ENCODE results near the gene DPYSL4. TPM values are rescaled to one million over a fixed set of nuclear protein-coding genes. Genes with fewer than 3 reads are reported as not detected.

Gene DPYSL4
- total RNA-seq, 4 donors from 2014 or later, result 1.1 to 1.3 TPM; not detected in 2

DNA sequence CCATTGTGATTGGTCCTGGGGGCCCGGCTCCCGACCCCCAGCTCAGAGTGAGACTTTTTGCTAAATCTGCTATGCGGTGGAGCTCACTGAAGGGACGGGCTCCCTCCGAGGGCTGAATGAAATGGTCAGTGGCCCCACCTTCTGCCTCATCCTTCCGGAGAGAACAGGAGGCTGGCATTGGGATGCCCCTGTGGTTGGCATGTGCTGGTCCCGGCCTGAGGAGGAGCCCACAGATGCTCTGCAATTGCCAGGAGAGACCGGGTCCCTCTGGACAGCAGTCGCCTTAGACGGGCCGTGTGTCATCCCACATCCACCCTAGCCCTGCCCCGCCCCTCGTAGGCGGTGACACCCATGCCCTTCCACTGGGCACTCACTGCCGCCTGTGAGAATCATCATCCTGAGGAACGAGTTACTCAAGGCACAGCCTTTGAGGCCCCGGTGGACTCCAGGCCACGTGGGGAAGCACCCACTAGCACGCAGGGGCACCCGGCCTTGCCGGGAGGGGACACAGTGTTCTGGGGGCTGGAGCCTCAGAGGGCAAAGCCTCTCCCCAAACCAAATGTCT lies 21.2 kb upstream of the DPYSL4 start:
- no peak for DNase-seq (ENCODE audit: low spot score in 2 of 2)
- intact Hi-C loops (cut with DNase I; ENCODE audit: low total_unique reads), result no loop called here
- no peak for TF ChIP-seq POLR2A (IDR thresholded peaks at IDR 0.05)
- TF ChIP-seq, protein P1, sequence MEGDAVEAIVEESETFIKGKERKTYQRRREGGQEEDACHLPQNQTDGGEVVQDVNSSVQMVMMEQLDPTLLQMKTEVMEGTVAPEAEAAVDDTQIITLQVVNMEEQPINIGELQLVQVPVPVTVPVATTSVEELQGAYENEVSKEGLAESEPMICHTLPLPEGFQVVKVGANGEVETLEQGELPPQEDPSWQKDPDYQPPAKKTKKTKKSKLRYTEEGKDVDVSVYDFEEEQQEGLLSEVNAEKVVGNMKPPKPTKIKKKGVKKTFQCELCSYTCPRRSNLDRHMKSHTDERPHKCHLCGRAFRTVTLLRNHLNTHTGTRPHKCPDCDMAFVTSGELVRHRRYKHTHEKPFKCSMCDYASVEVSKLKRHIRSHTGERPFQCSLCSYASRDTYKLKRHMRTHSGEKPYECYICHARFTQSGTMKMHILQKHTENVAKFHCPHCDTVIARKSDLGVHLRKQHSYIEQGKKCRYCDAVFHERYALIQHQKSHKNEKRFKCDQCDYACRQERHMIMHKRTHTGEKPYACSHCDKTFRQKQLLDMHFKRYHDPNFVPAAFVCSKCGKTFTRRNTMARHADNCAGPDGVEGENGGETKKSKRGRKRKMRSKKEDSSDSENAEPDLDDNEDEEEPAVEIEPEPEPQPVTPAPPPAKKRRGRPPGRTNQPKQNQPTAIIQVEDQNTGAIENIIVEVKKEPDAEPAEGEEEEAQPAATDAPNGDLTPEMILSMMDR (IDR thresholded peaks at IDR 0.05), result no peak
- H3K4me3 ChIP-seq (ENCODE audit: low read depth, poor library complexity, severe bottlenecking), result no peak overlapping the region
- WGBS, 2 donors, result 81 to 83% methylated on average over 17 to 18 of the region's 21 CpGs

DNA sequence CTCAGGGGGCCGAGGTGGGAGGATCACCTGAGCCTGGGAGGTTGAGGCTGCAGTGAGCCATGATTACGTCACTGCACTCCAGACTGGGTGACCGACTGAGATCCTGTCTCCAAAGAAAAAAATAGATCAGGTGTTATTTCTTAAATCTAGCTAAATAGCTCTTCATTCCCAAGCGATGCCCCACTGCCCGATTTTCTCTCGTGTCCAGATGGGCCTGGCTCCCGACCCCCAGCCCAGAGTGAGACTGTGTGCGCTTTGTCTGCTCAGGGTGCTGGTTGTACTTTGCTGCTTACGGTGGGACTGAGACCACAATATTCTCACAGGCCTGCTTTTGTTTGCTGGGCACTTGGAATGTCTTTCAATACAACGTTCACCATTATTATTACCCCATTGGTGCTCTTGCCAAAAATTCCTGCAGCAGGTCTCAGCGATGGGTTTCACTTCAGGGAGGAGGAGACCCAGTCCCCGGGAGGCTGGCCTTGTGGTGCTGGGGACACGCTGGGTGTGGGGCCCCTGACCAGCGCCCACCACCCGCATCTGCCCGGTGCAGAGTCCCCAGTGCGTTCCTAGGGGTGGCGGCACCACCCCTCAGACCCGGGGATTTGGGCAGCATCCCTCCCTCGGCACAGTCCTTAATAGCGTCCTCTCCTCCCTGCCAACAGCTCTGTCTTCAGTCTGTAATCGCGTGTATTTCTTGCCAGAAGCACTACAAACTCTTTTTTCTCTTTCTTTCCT lies 20.4 kb upstream of the DPYSL4 start:
- WGBS, 2 donors, result 85 to 86% methylated on average over 23 of the region's 23 CpGs
- DNase-seq (ENCODE audit: low spot score in 2 of 2), result no peak
- intact Hi-C loops (cut with DNase I; ENCODE audit: low total_unique reads), result no loop called here
- H3K4me3 ChIP-seq (ENCODE audit: low read depth, poor library complexity, severe bottlenecking), result no peak overlapping the region
- TF ChIP-seq, protein P1 (IDR thresholded peaks at IDR 0.05), result no peak
- TF ChIP-seq POLR2A (IDR thresholded peaks at IDR 0.05), result no peak

DNA sequence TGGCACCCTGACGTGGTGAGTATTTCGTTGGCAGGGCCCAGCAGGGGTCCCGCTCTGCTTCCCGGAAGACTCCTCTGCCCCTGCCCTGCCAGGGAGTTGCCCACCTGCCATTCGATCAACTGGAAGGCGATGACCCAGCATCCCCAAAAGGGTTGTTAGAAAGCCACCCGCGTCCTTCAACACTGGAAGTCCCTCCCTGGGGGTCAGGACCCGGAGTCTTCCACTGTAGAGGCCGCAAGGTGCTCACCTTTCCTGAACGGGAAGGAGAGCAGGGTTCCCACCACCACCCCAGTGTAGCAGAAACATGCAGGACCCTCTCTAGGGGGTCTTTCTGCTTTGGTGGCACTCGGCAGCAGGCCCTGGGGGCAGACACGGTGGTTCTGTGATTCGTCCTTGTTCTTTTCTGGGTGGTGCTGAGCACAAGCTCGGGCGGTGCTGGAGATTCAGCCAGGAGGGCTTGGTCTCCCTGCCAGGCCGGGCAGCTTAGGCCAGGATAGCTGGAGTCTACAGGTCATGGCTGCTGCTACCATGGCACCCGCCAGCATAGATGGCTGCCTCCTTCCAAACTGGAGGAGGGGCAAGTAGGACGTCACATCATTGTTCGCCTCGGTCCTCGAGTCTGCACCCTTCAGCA lies 19.6 kb upstream of the DPYSL4 start:
- DNase-seq (ENCODE audit: low spot score in 2 of 2), result no peak
- H3K4me3 ChIP-seq (ENCODE audit: low read depth, poor library complexity, severe bottlenecking), result no peak overlapping the region
- TF ChIP-seq POLR2A (IDR thresholded peaks at IDR 0.05), result no peak
- TF ChIP-seq, protein P1 (IDR thresholded peaks at IDR 0.05), result no peak
- intact Hi-C loops (cut with DNase I; ENCODE audit: low total_unique reads), result no loop called here
- 90 to 91% methylated on average over 14 to 21 of the region's 22 CpGs for WGBS, 2 donors

DNA sequence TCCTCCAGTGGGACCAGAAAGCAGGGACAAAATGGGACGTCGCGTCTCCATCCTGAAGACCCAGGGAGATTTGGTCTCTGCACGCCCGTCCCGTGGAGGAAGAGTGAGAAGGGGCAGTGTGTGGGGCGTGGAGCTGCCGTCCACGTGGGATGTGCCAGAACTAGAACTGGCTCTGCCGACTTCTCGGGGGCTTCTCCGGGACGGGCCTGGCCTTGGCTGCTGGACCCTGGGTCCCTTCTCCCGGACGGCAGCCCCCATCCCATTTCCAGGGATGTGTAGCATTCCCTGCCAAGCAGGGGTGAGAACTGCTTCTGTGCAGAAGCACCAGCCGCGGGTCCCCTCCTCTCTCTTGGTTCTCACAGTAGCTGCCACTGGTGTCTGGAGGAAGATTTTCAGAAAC lies 18.8 kb upstream of the DPYSL4 start:
- 85 to 93% methylated on average over 15 to 17 of the region's 17 CpGs for WGBS, 2 donors
- TF ChIP-seq, protein P1 (IDR thresholded peaks at IDR 0.05), result no peak
- TF ChIP-seq POLR2A (IDR thresholded peaks at IDR 0.05), result no peak
- DNase-seq (ENCODE audit: low spot score in 2 of 2), result no peak
- H3K4me3 ChIP-seq (ENCODE audit: low read depth, poor library complexity, severe bottlenecking), result no peak overlapping the region
- intact Hi-C loops (cut with DNase I; ENCODE audit: low total_unique reads), result no loop called here

DNA sequence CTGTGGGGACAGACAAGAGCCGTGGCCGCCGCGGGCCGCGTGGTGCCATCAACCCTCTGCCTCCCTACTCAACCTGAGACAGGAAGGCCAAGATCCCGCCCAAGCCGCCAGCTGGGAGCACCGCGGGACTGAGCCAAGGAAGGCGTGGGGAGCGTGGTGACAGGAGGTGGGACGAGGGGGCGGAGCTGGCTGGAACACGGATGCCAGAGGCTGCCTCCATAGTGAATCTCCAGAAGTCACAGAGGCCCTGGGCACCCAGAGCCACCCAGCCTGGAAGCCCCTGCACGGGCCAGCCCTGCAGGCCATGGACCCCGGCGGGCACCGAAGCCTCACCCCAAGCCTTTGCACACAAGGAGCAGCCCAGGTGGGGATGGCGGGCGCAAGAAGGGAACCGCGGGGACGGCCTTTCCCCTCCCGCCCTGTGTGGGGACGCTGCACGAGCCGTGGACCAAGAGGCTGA lies 18.1 kb upstream of the DPYSL4 start:
- intact Hi-C loops (cut with DNase I; ENCODE audit: low total_unique reads), result no loop called here
- 84 to 87% methylated on average over 23 to 28 of the region's 28 CpGs for WGBS, 2 donors

More for the DNA sequence above, 18.1 kb upstream of the DPYSL4 start:
- TF ChIP-seq, protein P1 (IDR thresholded peaks at IDR 0.05), result no peak
- TF ChIP-seq POLR2A (IDR thresholded peaks at IDR 0.05), result no peak
- no peak overlapping the region for H3K4me3 ChIP-seq (ENCODE audit: low read depth, poor library complexity, severe bottlenecking)
- DNase-seq (ENCODE audit: low spot score in 2 of 2), result no peak

Data from lower leg skin (tissue), 4 donors.